SH-SY5Y (cell line): ENCODE measurements around the gene ELMO1.

Experiments
- GATA2 ChIP-seq: IDR thresholded peaks from 2 replicates; pipeline ENCODE4 v1.6.1; 2011; ENCODE audit warnings: mild to moderate bottlenecking, low read depth, low read length
- GATA3 ChIP-seq: IDR thresholded peaks from 2 replicates; pipeline ENCODE4 v1.6.1; 2011; ENCODE audit warnings: low read depth, mild to moderate bottlenecking, low read length, moderate library complexity

DNA sequence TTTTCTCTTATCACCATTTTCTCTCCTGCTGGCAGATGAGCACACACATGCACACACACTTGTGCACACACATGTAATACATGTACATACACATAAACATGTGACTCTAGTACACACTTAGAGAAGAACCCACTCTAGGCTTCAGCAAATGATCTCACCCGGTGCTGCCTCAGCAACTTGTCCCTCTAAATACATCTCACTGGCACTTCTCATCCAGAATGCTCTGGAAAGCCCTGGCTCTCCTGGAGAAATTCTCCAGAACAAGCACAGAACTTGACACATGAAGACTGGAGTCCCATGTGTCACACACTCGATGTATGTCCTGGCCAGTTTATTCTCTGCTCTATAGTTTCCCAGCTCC lies 254.9 kb downstream of the ELMO1 start:
- TF ChIP-seq GATA3 (no peak), GATA2 (no peak)
